Testis (tissue), 3 donors: ENCODE measurements around the gene KCNF1. TPM values are rescaled to one million over a fixed set of nuclear protein-coding genes. Genes with fewer than 3 reads are reported as not detected.

Source experiments
- DNase-seq: peaks from one replicate; pipeline ENCODE4 v3.0.0-alpha.2; 2019
- H3K27ac ChIP-seq, 2 donors: fragments of 200-600 bp; sonication (generic); one replicate each; pipeline ENCODE4 v1.5.1; 2019
- H3K27me3 ChIP-seq: fragments of 200-600 bp; sonication (generic); one replicate; pipeline ENCODE4 v1.5.1; 2019
- H3K36me3 ChIP-seq: fragments of 200-600 bp; sonication (generic); one replicate; pipeline ENCODE4 v1.5.1; 2017; ENCODE audit warnings: low read depth; ENCODE audit errors: missing control alignments
- H3K4me1 ChIP-seq: fragments of 200-600 bp; sonication (generic); one replicate; pipeline ENCODE4 v1.5.1; 2019
- H3K4me3 ChIP-seq, 2 donors: fragments of 200-600 bp; sonication (generic); one replicate each; pipeline ENCODE4 v1.5.1; 2017 to 2019
- H3K9me3 ChIP-seq: fragments of 200-600 bp; sonication (generic); one replicate; pipeline ENCODE4 v1.5.1; 2017
- POLR2A ChIP-seq: fragments of 450-650 bp; IDR thresholded peaks from one replicate; pipeline ENCODE4 v1.6.1; 2017; ENCODE audit warnings: antibody characterized with exemption, mild to moderate bottlenecking, moderate library complexity
- WGBS, 2 donors: methylation state at CpG; one replicate each; pipeline ENCODE4 v1.1.5; 2018; 5-methylcytosine and 5-hydroxymethylcytosine counted together
- intact Hi-C: fragments of 100-400 bp; cut with DNase I; formaldehyde crosslinking; loops from one replicate; pipeline ENCODE4 v1.15.1; 2023; ENCODE audit warnings: low total_unique reads
- polyA plus RNA-seq: library from polyadenylated mRNA; stranded (reverse); fragments of 350-450 nt; fragmentation: Illumina TruSeq; extraction: RNeasy Lipid Tissue Mini Kit (QIAGEN cat#74804); gene quantifications from one replicate; pipeline ENCODE4 v1.2.3, GENCODE V29; 2014; ENCODE audit warnings: low read depth, low replicate concordance; ENCODE audit not compliant: insufficient read depth
- total RNA-seq, 2 donors: library from RNA; depleted of rRNA; stranded (reverse); fragments of >200 nt; gene quantifications; one replicate each; pipeline ENCODE4 v1.2.3, GENCODE V29; 2016
- TF ChIP-seq, protein P1 (sequence below), 3 experiments: fragments of 450-650 bp in 2 of 3; fragments of 200-600 bp in 1 of 3; sonication (generic) in 1 of 3; IDR thresholded peaks; one replicate each; pipeline ENCODE4 v1.5.1; 2016 to 2019; ENCODE audit warnings: antibody characterized with exemption in 3 of 3, mild to moderate bottlenecking in 2 of 3, moderate library complexity in 1 of 3

Gene KCNF1
- total and polyA plus RNA-seq, 3 donors from 2014 or later = 0.19 to 0.70 (median 0.63) TPM

GRCh38 chr2:10892316-10892715, 19.4 kb upstream of the KCNF1 start:
- no peaks in the 10 kb centered on the region for H3K27me3 ChIP-seq
- TF ChIP-seq, protein P1, sequence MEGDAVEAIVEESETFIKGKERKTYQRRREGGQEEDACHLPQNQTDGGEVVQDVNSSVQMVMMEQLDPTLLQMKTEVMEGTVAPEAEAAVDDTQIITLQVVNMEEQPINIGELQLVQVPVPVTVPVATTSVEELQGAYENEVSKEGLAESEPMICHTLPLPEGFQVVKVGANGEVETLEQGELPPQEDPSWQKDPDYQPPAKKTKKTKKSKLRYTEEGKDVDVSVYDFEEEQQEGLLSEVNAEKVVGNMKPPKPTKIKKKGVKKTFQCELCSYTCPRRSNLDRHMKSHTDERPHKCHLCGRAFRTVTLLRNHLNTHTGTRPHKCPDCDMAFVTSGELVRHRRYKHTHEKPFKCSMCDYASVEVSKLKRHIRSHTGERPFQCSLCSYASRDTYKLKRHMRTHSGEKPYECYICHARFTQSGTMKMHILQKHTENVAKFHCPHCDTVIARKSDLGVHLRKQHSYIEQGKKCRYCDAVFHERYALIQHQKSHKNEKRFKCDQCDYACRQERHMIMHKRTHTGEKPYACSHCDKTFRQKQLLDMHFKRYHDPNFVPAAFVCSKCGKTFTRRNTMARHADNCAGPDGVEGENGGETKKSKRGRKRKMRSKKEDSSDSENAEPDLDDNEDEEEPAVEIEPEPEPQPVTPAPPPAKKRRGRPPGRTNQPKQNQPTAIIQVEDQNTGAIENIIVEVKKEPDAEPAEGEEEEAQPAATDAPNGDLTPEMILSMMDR (IDR thresholded peaks at IDR 0.05) = no peak
- no peak for TF ChIP-seq POLR2A
- no peak for DNase-seq
- no peaks in the 10 kb centered on the region for H3K9me3 ChIP-seq
- intact Hi-C loops = no loop called here
- H3K27ac ChIP-seq = no peak overlapping the region
- H3K36me3 ChIP-seq = no peaks in the 10 kb centered on the region
- no peaks in the 10 kb centered on the region for H3K4me1 ChIP-seq
- no peak overlapping the region for H3K4me3 ChIP-seq

DNA sequence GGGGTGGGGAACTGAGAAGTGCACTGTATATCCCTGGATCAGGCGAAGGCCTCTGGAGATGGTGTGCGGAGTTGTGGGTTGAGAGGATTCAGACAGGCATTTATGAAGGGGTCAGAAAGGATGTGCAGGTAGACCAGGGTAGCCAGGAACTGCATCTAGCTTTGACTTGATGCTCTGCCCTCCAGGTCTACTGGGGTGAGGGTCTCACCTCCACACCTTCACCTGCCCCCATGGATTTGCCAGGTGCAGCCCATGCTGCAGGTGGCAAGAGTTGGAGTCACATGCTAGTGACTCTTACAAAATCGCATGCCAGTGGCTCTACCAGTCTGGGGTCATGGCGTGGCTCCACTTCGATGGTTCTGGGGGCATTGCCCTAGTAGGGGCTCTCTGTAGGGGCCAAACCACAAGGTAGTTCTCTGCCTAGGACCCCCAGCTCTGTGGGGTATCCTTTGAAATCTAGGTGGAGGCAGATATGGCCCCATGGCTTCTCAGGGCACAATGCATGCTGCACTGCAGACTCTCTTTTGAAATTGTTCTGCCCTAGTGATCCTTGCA, 18.9 kb upstream of the KCNF1 start:
- H3K36me3 ChIP-seq = no peaks in the 10 kb centered on the region
- DNase-seq = no peak
- H3K9me3 ChIP-seq = no peaks in the 10 kb centered on the region
- no peak overlapping the region for H3K27ac ChIP-seq
- 69 to 83% methylated on average over 5 of the region's 5 CpGs for WGBS, 2 donors
- no peak overlapping the region for H3K4me3 ChIP-seq
- no peaks in the 10 kb centered on the region for H3K4me1 ChIP-seq
- H3K27me3 ChIP-seq = no peaks in the 10 kb centered on the region
- TF ChIP-seq, protein P1 (IDR thresholded peaks at IDR 0.05) = no peak
- TF ChIP-seq POLR2A = no peak
- intact Hi-C loops = no loop called here

- Histone ChIP-seq H3K27me3 (no peaks in the 10 kb centered on the region), H3K4me1 (no peaks in the 10 kb centered on the region), H3K36me3 (no peaks in the 10 kb centered on the region), H3K4me3 (no peak overlapping the region), H3K9me3 (no peaks in the 10 kb centered on the region), H3K27ac (no peak overlapping the region)
- TF ChIP-seq POLR2A = no peak
- TF ChIP-seq, protein P1 (IDR thresholded peaks at IDR 0.05) = no peak
- no peak for DNase-seq
- intact Hi-C loops = no loop called here
- 86 to 93% methylated on average over 4 of the region's 4 CpGs for WGBS, 2 donors
Measured at GRCh38 chr2:10894264-10894935, 17.3 kb upstream of the KCNF1 start.

GRCh38 chr2:10895231-10895630, 16.5 kb upstream of the KCNF1 start:
- H3K36me3 ChIP-seq = no peaks in the 10 kb centered on the region
- WGBS, 2 donors = 97 to 100% methylated on average over 2 of the region's 2 CpGs
- intact Hi-C loops = no loop called here
- H3K4me1 ChIP-seq = no peaks in the 10 kb centered on the region
- TF ChIP-seq, protein P1 (IDR thresholded peaks at IDR 0.05) = no peak
- TF ChIP-seq POLR2A = no peak
- no peak for DNase-seq
- no peaks in the 10 kb centered on the region for H3K9me3 ChIP-seq
- H3K27me3 ChIP-seq = no peaks in the 10 kb centered on the region
- no peak overlapping the region for H3K27ac ChIP-seq
- H3K4me3 ChIP-seq = no peak overlapping the region

DNA sequence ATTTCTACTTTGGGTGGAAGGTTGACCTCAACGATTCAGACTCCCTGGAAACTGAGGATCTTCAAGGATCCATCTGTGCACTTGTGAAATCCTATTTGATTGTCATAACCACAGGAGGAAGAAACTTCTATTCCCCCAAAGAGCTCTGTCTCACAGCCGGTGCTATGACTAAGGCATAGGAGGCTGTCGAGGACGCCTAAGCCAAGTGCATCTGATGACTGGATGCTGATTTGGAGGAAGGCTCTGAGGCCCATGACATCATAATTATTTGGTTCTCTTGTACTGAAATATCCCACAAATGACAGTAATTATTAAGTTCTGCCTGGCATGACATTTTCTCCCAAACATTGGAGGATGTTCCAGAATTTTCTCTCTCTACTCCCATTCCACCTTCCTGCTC, 13.8 kb upstream of the KCNF1 start:
- intact Hi-C loops = no loop called here

More for the DNA sequence above, 13.8 kb upstream of the KCNF1 start:
- no peaks in the 10 kb centered on the region for H3K36me3 ChIP-seq
- 88 to 95% methylated on average over 4 of the region's 4 CpGs for WGBS, 2 donors
- no peak overlapping the region for H3K27ac ChIP-seq
- H3K4me3 ChIP-seq = no peak overlapping the region
- no peaks in the 10 kb centered on the region for H3K9me3 ChIP-seq
- TF ChIP-seq, protein P1 (IDR thresholded peaks at IDR 0.05) = no peak
- no peak for TF ChIP-seq POLR2A
- DNase-seq = no peak
- no peaks in the 10 kb centered on the region for H3K4me1 ChIP-seq
- H3K27me3 ChIP-seq = no peaks in the 10 kb centered on the region
